GM18498 (cell line): ENCODE results near the gene CXCR6.

ENCODE experiments used
- ATAC-seq: cut with Tn5 transposase; IDR thresholded peaks from one replicate; pipeline ENCODE4 v1.9.1; 2021; ENCODE audit warnings: mild to moderate bottlenecking, moderate library complexity; ENCODE audit not compliant: unreplicated experiment

Gene CXCR6

DNA sequence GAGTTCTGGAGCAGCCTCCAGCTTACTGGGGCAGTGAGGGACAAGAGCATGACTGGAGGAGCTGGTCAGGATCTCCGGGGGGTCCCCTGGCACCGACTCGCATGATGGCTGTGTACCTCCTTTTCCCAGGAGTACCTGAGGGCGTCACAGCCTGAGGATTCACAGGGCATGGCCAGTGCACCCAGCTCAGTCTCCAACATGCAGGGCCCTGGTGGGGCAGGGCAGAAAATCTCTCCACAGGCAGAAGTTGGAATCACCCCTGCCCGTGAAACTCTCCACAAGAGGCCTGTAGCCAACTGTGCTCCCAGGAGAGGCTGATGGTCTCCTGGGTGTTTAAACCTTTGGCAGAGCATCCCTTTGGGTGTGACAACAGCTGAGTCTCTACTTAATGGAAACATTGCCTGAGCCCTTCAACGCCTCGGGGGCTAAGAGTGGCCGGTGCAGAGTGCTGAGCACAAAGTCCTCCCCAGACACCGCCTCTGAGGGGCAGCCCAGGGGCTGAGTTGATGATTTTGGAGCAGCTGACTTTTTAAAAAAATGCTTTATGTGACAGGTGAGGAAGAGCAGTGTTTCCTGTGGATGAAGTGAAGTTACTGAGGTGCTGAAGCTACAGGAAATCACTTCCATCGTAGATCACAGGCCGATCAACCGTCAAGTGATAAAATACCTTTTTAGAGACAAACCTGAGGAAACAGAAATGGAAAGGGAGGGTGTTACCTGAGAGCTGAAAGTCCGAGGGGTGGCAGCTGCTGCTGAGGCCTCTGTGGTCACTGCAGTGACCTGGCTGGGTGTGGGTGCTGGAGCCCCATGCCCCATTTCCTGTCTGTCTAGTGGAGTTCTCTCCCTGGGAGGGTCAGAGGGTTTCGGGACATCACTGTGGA, 21.9 kb upstream of the CXCR6 start:
- no peak for ATAC-seq

- ATAC-seq = no peak
Measured at GRCh38 chr3:45922039-45922326, 21.3 kb upstream of the CXCR6 start.

- ATAC-seq = no peak
Measured at GRCh38 chr3:45922950-45923590, 20.2 kb upstream of the CXCR6 start.

GRCh38 chr3:45923755-45924154, 19.5 kb upstream of the CXCR6 start:
- ATAC-seq = no peak

GRCh38 chr3:45927881-45928280, 15.4 kb upstream of the CXCR6 start:
- ATAC-seq = no peak

DNA sequence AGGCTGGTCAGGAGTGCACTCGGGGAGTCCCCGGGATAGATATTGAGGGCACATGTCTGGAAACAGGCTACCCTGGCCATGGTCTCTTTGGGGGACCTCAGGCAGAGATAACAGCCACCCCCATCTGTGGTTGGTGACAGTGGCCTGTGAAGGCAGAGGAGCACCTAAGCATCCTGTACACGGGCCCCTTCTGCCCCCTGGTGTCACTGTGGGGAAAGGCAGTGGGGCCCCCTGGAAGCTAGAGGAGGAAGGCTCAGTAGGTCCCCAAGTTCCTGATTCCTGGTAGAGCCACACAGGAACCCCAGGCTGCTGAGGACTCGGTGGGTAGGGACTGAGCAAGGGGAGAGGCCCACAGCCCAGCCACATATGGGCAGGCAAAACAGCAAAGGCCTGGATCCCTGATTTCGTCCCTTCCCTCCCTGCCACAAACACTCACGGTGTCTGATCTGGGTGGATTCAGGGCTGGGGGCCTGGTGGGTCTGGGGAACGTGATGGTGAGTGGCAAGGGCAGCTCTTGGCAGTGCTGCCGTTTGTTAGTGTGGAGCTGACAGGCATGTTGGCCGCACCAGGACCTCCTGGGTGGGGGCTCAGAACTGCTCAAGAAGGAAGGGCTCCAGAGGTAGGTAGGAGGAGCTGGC, 14.1 kb upstream of the CXCR6 start:
- ATAC-seq = no peak

DNA sequence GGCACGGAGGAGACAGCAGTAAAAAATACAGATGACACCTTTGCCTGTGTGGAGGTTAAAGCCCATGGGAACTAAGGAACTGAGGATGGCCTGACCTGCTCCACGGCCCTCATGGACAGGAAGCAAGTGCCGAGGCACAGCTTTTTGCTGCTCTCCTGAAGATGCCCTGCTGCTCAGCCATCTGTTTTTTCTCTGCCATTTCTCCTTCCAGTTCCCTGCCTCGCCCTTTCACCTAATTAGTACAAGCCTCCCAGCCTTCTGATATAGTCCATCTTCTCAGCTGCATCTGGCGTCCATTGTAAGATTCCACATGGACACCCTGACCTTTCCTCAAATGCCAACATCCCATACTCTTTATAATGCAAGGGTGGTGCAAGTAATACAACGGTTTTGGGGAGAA, 11.8 kb upstream of the CXCR6 start:
- no peak for ATAC-seq

GRCh38 chr3:45932112-45932511, 11.2 kb upstream of the CXCR6 start:
- no peak for ATAC-seq

DNA sequence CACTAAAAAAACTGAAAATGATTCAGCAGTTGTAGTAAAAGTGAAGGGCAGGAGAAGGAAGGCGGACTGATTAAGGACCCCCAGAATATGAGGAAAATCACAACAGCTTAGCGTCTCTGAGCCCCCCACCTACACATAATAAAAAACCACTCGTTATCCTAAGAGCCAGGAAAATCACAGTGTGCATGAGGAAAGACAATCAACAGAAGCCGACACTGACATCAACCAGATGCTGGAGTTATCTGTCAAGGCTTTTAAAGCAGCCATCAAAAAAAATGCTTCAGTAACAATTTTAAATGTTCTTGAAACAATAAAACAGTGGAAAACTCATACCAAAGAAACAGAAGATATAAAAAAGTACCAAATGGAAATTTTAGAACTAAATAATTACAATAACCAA, 9.7 kb upstream of the CXCR6 start:
- no peak for ATAC-seq

DNA sequence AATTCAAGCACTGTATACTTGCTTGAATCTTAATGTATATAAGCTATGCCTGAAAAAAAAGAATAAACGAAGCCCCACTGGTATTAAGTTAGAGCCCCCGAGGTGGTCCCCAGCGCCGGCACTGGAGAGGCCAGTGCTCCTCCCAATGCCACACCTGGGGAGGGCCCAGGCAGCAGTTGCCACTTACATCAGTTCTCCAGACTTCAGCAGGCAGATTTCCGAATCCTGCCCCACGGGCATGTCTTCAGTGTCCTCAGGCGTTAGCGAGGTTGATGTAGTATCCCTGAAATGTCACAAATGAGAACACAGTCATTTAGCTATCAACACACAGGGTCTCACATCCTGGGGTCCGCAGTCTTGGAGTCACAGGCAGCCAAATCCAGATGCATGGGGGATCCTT, 7.0 kb upstream of the CXCR6 start:
- ATAC-seq = no peak

DNA sequence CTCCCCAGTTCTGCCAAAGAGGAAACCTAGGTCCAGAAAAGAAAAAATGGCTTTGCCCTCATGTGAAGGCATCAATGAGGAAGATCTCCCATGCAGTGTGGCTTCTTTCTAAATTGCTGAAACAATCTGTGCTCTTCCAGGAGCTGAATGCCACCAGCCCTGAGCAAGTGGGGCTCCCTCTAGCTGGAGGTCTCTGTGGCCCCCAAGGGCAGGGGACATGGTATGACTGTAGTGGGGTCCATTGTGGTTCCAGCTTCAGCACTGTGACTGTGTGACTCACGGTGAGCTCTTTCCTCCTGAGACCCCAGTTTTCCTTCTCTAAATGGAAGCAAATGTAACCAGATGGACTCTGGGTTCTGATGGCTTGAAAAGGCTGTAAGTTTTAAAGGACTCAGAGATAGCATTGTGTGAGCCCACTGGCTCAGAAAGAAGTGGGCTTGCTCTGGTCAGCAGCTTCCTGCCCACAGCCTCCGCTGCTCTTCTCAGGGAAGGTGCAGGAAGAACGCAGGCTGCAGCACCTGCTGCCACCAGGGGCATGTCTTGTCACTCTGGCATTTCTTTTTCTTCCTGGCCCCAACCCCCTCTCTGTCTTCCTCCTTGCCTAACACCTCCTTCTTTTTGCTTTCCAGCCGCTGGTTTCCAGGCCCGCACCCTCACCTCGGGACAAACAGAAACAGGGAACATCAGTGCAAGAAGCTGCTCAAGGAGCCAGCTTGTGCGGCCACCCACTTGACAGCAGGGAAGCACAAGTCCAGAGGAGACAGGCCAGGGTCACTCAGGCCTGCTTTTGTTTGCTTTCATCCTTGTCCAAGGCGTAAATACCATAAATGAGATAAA, 5.8 kb upstream of the CXCR6 start:
- ATAC-seq = no peak

DNA sequence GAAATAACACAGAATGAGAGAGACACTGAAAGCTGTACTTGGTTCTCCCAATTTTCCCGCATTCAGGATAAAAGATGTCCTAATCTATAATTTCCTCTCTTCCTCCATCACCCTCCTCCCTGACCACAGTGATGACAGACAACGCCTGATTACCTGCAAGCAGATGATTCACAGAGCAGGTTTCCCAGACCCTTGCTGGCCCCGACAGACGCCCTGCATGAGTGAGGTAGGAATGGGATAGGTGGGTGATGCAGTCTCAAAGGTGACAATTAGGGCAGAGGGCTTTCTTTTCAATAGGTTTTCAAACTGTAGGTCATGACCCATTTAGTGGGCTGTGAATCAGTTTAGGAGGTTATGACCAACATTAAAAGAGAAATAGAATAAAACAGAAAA, 5.2 kb upstream of the CXCR6 start:
- no peak for ATAC-seq

- no peak for ATAC-seq
Measured at GRCh38 chr3:45938864-45939263, 4.4 kb upstream of the CXCR6 start.

DNA sequence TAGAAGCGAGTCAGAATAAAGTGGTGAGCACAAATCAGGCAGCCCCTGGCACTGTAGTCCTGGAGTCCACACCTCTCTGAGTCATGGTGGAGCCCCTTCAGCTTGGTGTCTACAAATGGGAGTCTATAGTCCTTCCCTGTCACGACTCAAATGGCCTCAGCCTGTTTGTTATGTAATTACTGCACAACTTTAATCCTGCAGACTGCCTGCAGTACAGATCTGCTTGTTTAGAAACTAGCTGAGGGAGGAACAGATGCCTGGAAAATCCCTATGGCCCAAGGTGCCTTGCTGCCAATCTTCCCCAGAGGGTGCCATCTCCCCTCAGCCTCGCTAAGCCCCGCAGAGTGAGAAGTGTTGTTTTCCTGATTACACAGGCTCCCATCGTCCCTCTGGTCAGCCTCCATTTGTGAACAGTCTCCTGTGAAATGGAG, 3.9 kb upstream of the CXCR6 start:
- no peak for ATAC-seq

DNA sequence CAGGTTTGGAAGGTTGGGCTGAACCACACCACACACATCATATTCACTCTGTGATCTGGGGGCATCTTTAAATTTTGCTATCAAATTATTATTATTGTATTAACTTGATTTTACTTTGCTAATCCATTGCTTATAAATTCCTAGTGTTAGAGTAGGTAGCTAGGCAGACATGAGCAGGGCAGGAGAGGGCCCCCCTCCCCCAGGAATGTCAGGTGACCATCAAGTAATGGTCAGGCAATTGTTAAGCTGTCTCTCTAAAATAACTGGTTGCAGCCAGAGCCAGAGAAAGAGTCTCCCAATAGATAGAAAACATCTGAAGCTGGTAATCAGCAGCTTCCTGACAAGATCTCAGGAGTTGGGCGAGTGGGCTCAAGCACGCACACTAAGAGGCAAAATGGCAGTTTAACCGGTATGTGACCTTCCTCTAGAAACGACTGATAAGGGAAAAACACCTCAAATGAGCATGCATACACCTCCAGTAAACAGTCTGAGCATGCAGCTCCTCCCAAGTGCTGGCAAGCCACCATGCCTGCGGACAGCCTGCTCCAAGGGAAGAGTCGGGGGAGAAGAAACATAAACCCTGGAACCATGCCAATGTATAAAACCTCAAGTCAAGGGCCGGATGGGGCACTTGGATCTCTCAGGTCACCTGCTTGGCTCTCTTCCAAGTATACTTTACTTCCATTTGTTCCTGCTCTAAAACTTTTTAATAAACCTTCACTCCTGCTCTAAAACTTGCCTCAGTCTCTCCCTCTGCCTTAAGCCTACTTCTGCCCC, 3.1 kb upstream of the CXCR6 start:
- no peak for ATAC-seq

DNA sequence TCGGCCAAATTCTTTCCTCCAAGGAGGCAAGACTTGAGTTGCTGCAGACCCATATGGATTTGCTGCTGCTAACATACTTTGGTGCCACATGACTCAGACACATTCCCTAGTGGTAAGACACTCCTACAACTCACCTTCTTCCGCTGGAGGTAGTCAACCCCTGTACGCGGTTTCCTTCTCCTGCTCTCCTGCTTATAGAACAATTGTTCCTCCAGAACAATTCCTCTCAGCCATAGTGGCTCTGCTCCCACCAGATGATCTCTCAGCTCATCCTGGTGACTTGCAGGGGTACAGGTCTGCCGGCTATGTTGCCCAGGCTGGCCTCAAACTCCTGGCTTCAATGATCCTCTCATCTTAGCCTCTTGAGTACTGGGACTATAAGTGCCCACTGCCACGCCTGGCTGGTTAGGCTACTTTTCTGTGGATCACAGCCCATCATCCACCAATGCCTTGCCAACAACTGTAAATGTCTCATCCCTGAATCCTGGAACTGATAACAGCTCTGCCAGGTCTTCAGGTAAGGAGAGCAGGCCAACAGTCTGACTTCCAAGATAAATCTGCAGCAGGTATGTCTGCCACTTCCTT, 2.4 kb upstream of the CXCR6 start:
- ATAC-seq = no peak

DNA sequence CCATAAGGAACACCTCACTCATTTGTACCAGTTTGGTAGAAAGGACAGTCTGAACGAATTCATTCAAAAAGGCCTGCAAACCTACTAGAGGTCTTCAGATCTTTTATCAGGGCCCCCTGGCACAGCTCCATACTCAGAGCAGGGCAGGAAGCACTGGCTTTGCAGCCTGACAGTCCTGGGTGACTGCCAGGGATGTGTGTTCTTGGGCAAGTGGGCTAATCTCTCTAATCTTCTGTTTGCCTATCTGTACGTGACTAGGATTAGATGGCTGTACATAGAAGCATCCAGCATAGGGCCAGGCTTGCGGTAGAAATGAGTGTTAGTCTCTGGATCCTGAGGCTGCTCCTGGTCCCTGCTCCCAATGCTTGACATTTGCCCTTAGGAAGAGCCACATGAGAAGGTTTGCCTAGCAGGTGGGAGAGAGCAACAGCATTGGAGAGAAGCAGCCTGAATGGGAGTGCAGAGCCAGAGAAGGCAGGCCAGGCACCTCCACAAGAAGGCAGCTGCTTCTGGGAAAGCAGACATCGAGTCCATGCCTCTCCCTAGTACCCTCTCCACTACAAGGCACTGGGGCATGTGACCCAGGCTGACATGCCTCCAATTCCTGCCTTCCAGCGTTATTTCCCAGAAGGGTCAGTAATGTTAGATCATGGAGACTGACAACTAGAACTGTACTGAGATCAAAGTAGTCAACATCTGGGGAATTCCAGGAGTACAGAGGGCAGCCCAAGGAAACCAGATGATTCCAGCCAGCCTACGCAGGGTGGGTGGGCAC, 1.0 kb upstream of the CXCR6 start:
- ATAC-seq = no peak

DNA sequence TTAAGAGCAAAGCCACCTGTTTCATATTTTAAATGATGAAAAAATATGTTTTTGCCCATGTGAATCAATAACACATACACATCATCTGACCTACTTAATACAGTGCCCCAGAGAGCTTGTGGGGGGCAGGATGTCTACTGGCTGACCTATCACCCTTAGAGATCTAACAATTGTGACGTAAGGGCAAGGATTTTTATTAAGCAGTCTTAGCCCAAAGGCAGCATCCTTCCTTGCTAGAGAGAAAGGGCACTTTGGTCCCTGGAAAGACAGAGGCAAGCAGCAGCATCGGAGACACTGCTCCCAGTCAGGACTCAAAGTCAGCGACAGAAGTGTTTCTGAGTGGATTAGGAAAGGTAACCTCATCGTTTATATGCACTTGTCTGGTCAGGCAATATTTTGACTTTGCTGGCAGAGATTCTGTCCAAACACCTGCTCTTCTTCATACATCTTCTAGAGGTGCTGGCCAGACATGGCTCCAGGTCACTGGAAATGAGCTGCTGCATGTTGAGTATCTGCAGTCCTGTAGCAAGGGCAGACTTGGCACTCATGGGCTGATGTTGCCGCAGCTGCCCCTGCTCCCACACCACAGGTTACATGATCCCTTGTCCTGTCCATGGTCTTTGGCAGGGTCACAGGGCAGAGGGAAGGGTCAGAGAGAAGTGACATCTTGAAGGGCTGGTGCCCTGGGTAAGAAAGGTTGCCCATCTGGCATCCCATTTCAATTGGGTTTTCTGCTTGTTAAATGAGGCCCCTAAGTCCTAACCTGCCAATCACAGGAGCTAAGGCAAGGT, 1.8 kb downstream of the CXCR6 start:
- ATAC-seq = no peak

DNA sequence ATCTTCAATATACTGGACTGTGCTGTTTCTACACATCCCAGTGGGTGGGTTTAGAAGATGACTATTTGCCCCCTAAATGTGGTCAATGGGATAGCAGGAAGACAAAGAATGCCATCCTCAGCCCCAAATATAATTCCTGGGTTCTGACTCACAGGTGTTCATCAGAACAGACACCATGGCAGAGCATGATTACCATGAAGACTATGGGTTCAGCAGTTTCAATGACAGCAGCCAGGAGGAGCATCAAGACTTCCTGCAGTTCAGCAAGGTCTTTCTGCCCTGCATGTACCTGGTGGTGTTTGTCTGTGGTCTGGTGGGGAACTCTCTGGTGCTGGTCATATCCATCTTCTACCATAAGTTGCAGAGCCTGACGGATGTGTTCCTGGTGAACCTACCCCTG, 3.0 kb downstream of the CXCR6 start:
- ATAC-seq = no peak
